AG20443 (cell line): ENCODE measurements around the gene KCNG2.

Source experiments
- DNase-seq: peaks from one replicate; pipeline ENCODE4 v3.0.0; 2012; ENCODE audit warnings: low spot score, mixed read lengths

Gene KCNG2

GRCh38 chr18:79942211-79942610 lies 144.5 kb downstream of the KCNG2 start:
- DNase-seq: no peak

GRCh38 chr18:79942786-79943607 lies 145.3 kb downstream of the KCNG2 start:
- DNase-seq: no peak

- DNase-seq: no peak
Observed at GRCh38 chr18:79943608-79944125, 145.9 kb downstream of the KCNG2 start.

- DNase-seq: no peak
Observed at GRCh38 chr18:79944126-79944731, 146.5 kb downstream of the KCNG2 start.

- DNase-seq: no peak
Observed at GRCh38 chr18:79944746-79945117, 147.0 kb downstream of the KCNG2 start.

- DNase-seq: no peak
Observed at GRCh38 chr18:79945118-79946042, 147.6 kb downstream of the KCNG2 start.

GRCh38 chr18:79947054-79947755 lies 149.5 kb downstream of the KCNG2 start:
- DNase-seq: peak; percentile 42

GRCh38 chr18:79947881-79948610 lies 150.3 kb downstream of the KCNG2 start:
- DNase-seq: no peak

GRCh38 chr18:79948719-79949411 lies 151.1 kb downstream of the KCNG2 start:
- DNase-seq: no peak
